GM18517 (cell line): ENCODE measurements around the gene EML4.
"Not testable (repeated sequence)": the region's sequence is repeated elsewhere in the genome, so short reads cannot be mapped to it uniquely, and the experiment has no call there.

Source experiments
- ATAC-seq: cut with Tn5 transposase; IDR thresholded peaks from one replicate; pipeline ENCODE4 v1.9.1; 2021; ENCODE audit warnings: mild to moderate bottlenecking, moderate library complexity; ENCODE audit not compliant: unreplicated experiment

The EML4 gene, protein sequence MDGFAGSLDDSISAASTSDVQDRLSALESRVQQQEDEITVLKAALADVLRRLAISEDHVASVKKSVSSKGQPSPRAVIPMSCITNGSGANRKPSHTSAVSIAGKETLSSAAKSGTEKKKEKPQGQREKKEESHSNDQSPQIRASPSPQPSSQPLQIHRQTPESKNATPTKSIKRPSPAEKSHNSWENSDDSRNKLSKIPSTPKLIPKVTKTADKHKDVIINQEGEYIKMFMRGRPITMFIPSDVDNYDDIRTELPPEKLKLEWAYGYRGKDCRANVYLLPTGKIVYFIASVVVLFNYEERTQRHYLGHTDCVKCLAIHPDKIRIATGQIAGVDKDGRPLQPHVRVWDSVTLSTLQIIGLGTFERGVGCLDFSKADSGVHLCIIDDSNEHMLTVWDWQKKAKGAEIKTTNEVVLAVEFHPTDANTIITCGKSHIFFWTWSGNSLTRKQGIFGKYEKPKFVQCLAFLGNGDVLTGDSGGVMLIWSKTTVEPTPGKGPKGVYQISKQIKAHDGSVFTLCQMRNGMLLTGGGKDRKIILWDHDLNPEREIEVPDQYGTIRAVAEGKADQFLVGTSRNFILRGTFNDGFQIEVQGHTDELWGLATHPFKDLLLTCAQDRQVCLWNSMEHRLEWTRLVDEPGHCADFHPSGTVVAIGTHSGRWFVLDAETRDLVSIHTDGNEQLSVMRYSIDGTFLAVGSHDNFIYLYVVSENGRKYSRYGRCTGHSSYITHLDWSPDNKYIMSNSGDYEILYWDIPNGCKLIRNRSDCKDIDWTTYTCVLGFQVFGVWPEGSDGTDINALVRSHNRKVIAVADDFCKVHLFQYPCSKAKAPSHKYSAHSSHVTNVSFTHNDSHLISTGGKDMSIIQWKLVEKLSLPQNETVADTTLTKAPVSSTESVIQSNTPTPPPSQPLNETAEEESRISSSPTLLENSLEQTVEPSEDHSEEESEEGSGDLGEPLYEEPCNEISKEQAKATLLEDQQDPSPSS

DNA sequence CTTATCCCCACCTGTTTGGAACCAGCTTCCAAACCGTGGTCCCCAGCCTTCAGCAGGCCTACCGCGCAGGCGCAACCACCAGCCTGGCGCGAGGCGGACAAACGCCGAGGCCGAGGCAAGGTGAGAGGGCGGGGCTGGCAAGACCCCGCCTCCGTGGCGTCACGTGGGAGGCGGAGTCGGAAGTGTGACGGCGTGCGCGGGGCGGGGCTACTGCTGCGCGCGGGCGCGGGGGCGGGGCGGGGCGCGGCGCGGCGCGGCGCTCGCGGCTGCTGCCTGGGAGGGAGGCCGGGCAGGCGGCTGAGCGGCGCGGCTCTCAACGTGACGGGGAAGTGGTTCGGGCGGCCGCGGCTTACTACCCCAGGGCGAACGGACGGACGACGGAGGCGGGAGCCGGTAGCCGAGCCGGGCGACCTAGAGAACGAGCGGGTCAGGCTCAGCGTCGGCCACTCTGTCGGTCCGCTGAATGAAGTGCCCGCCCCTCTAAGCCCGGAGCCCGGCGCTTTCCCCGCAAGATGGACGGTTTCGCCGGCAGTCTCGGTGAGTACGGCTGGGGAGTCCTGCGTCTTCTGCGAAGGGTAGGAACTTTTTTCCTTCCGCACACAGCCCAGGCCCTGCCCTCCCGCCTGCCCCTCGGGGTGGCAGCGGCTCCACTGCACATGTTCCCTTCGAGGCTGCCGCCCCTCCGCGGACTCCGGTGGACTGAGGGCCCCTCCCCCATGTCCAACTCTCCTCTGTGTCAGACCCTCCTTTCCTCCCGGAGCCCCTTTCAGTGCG lies at the start of gene EML4:
TSS of gene EML4 (plus strand) at position 254 of the 774 bp plus-strand sequence. CDS start at position 513, 259 bp downstream.
- ATAC-seq, result peak; percentile 82

DNA sequence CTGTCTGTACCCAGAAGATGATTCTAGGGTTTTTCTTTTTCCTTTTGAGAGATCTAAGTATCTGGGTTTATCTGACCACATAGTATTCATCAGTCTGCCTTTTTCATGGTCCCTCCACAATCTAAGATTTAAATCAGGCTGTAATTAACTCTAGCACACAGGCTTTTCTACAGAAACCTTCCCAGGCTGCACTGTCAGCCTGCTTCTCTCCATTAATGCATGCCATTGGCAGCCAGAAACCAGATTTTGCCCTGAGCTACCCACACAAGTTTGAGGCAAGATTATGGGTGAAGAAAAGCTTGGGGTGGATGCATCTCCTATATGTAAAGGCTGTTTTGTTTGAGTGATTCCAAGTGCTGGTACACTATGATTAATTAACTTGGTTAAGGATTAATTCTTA lies 45.7 kb upstream of the EML4 start:
- ATAC-seq, result no peak

DNA sequence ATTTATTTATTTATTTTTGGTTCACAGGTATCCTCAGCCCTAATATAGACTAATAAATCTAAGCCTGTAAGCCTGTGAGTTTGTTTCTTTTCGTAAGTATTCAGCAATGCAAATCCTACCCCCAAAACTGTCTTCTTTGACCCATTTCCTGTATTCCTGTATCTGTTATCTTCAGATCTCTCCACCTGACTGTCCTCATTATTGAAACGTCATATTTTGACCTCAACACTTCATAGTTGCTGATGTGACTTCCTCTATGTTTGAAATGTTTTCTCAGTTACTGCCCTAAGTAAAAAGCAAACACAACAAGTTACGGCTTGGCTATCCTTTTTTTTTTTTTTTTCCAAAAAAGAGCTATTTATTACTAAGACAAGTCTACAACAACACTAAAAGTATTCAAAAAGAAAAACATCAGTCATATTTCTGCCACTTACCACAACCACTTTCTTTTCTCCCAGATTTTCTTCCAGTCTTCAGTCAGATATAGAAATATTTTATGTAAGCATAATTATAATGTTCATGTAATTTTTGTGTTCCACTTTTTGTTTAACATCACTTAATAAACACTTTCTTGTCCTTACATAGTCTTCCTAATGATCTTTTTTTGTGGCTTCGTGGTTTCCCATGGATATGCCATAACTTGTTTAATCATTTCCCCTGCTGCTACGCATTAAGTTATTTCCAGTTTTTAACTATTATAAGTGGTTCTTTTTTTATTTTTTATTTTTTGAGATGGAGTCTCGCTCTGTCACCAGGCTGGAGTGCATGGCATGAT lies 45.0 kb upstream of the EML4 start:
- peak; percentile 63 for ATAC-seq

DNA sequence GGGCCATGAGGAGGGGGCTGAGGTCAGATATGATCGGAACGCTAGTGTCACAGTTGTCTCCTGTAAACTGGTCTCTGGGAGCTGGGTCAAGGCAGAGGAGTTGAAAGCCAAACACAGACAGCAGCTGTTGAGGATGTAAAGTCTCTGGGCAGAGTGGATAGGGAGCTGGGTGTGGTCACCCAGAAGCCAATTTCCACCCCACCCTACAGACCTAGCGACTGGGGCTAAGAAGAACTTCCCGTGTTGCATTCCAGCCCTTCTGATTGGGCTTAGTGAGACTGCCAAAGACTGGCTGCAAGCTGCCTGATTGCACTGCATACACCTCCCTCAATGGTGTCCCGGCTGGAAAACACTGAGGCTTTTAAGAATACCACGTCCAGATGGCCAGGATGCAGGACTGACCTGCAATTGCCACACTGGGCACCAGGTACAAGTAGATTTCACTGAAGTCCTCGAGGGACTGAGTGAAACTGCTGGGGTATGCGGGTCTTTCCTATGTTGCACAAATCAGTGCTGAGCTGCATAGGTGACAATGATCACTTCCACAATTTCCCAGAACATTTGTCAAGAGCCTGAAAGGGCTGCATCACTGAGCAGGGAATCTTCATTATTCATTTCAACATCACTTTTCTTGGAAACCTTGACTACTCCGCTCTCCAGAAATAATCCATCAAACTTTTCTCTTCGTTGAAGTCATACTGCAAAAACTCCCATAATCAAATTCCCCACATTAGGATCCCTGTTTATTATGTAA lies 43.1 kb upstream of the EML4 start:
- no peak for ATAC-seq

DNA sequence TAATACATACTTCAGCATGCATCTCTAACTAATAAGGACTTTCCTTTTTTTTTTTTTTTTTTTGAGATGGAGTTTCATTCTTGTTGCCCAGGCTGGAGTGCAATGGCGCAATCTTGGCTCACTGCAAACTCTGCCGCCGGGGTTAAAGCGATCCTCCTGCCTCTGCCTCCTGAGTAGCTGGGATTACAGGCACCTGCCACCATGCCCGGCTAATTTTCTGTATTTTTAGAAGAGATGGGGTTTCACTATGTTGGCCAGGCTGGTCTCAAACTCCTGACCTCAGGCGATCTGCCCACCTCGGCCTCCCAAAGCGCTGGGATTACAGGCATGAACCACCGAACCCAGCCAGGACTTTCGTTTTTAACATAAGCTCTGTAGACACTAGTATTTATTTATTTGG lies 42.3 kb upstream of the EML4 start:
- ATAC-seq, result not testable (repeated sequence)

DNA sequence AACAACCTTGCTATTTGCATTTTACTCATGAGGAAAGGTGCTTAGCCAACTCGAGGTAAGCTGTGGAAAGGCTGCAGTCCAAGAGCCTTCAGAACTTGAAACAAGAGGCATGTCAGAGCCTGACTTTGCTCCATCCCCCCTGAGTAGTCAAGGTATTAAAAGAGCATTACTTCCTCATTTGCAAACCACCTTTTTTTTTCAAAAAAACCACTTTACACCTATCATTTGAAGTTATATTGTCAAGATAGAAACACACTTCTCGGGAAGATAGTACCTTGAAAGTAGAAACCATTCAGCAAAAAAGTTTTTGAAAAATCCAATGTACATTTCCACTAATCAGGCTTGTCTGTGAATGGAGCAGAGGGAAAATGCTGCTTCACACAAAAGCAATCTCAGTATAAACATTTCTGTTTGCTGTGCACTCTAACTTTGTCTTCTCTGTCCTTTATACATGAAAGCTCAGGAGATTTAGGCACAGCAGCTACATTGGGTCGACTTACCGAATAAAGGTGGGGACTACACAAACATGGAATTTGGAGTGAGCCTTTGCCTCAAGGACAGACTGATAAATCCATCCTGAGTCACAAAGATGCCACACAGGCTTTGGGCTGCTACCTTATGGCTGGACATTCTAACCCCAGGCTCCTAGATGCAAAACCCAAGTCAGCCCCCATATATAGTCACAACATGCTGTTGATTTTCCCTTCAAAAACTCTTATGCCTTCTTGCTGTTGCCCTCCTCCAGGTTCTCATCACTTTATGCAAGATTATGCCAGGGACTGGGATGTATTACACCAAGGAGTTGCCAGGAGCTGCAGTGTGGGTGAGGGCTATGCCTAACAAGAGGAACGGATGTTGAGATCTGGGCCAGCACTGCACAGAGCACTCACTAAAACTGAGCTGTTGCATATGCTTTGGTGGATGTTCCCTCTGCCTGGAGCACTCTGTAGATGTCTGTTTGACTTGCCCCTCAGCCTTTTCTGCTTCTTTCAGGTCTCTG lies 41.4 kb upstream of the EML4 start:
- peak; percentile 69 for ATAC-seq

DNA sequence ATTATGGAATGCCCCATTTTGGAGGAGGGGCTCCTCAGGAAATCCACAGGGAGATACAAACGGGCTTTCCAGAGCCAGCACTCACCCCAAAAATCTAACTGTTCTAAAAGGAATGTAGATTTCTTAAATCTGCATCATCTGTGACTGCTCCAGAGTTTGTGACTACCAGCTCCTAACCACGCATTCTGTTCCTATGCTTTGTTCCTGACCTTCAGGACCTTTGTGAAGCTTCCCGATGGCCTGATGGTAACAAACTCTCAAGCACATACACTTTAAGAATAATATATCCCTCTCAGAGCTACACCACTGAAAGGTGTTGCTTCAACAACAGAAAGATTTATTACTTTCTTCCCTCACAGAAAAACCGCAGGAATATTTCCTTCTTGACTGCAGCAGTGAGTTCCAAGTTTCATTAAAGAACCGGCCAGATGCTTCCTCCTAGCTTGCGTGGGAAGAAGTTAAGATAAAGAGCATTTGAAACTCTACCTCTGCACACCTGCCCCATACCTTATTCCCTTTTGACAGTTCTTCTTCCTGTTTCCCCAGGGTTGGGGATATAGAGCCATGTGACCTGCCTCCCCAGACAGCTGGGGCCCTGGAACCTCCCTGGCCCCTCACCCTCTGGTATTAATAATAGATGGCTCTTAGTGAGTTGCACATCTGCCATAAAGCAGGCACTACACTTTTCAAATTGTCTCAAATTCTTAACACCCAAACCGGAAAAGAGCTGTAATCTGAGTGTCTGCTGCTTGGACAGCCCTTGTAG lies 40.2 kb upstream of the EML4 start:
- no peak for ATAC-seq

DNA sequence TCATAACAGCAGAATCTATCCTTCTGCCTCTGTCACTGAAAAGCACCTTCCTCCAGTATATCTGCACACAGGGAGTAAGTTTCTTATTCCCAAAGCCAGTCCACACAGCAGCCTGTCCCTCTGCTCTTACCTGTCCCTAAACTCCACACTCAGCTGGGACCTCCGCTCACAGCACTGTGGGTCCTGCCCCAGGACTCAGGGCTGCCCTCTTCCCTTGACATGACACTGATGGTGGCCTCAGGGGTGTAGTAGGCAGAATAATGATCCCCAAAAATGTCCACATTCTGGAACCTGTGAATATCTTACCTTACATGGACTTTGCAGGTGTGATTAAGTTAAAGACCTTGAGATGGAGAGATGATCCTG lies 39.7 kb upstream of the EML4 start:
- no peak for ATAC-seq

DNA sequence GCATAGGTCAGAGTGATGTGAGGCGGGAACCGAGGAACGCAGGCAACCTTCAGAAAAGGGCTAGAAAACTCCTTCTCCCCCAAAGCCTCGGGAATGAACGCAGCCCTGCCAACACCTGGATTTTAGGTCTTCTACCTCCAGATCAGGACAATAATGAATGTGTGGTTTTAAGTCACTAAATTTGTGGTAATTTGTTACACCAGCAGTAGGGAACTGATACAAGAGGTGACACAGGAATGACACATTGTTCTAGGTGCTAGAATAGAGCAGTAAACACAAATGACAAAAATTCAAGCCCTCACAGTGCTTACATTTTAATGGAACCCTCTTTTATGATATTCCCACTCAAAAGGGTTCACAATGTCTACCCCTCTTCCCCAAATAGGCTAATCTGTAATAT lies 39.2 kb upstream of the EML4 start:
- no peak for ATAC-seq

DNA sequence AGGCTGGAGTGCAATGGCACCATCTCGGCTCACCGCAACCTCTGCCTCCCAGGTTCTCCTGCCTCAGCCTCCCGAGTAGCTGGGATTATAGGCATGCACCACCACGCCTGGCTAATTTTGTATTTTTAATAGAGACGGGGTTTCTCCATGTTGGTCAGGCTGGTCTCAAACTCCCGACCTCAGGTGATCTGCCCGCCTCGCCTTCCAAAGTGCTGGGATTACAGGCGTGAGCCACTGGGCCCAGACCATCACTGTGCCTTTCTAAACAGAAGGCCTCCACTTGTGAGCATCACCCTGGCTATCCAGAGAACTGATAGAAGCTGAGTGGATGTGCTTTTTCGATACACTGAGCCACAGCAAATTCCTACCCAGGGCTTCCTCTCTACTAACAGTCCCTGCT lies 38.3 kb upstream of the EML4 start:
- ATAC-seq, result not testable (repeated sequence)

DNA sequence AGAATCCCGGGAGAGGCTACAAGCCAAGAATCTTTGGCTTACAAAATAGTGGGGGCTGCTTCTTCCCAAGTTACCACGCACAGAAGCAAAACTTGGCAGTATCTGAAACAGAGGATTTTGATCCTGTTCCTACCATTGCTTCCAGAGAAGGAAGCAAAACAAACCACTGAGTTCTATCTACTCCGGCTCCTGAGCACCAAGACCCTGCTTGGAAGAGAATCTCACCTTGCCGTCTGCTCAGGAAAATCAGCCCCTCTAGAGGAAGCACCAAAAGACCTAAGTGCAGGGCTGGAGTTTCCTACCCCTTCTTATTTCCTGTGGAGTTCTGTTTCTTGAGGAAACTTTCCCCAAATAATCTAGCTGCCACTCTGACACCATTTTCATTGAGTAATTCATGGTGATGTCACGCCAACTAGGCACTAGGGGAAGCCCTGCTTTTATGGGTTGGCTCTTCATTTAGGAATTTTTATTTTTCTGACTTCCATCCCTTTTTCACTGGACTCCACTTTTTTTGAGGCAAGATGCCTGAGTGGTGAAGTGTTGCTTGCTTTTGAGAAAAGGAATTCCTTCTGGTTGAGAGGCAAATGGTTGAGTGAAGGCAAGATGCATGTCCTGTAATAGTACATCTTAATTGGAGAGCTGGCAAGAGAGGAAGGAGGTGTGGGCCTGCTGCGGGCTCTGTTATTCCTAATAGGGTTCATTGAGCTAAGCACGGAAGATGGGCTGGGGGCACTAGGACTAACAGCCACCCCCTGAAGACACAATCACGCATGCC lies 36.8 kb upstream of the EML4 start:
- ATAC-seq, result no peak

DNA sequence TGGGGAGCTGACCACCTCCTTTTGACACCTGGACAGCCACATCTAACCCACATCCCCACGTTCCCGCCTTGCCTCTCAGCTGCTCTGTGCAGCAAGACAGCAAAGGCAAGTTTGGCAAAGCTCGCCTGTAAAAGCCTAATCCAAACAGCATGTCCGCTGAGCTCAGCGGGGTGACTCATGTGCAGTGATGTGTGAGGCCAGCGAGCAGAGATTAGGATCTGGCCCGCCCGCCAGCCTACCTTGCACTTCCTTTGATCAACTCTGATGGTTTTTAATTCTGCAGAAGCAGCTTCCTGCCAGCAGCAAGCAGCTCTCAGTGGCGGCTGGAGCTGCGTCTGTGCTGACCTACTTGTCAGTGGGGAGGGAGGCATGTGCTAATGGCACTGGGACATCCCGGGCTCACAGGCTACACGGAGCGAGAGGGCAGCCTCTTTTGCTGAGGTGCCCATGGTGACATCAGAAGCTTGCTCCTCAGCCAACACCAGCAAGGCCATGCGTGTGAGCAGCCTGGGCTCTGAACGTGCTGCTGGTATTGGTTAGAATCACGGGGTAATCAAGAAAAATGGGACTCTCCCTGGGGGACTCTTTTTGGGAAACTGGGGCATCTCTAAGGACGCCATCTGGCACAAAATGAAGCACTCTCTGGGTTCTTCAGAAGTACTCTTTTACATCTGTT lies 36.0 kb upstream of the EML4 start:
- peak; percentile 73 for ATAC-seq

DNA sequence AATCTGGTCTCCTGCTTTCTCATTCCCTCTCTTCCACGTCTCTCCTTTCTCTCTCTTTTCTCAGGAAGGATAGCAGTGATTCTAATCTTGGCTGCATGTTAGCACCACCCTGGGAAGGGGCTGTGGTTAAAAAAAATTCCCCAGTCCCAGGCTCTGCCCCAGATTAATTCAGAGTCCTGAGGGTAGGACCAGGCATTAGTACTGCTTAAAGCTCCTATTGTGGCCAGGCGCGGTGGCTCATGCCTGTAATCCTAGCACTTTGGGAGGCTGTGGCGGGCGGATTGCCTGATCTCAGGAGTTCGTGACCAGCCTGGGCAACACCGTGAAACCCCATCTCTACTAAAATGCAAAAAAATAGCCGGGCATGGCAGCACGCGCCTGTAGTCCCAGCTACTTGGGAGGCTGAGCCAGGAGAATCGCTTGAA lies 35.4 kb upstream of the EML4 start:
- ATAC-seq, result no peak

DNA sequence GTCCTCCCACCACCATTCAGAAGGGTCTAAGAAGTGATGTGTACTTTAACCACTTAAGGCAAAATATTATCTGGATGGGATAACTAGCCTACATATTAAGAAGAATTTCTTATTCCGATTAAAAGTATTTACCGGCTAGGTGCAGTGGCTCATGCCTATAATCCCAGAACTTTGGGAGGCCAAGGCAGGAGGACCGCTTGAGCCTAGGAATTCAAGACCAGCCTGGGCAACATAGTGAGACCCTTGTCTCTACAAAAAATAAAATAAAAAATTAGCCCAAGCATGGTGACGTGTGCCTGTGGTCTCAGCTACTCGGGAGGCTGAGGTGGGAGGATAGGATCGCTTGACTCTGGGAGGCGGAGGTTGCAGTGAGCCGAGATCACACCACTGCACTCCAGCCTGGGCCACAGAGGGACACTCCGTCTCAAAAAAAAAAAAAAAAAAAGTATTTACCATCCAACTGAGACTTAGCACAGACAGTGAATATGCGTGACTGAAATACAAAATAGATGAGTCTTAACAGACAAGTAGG lies 34.7 kb upstream of the EML4 start:
- ATAC-seq, result not testable (repeated sequence)

DNA sequence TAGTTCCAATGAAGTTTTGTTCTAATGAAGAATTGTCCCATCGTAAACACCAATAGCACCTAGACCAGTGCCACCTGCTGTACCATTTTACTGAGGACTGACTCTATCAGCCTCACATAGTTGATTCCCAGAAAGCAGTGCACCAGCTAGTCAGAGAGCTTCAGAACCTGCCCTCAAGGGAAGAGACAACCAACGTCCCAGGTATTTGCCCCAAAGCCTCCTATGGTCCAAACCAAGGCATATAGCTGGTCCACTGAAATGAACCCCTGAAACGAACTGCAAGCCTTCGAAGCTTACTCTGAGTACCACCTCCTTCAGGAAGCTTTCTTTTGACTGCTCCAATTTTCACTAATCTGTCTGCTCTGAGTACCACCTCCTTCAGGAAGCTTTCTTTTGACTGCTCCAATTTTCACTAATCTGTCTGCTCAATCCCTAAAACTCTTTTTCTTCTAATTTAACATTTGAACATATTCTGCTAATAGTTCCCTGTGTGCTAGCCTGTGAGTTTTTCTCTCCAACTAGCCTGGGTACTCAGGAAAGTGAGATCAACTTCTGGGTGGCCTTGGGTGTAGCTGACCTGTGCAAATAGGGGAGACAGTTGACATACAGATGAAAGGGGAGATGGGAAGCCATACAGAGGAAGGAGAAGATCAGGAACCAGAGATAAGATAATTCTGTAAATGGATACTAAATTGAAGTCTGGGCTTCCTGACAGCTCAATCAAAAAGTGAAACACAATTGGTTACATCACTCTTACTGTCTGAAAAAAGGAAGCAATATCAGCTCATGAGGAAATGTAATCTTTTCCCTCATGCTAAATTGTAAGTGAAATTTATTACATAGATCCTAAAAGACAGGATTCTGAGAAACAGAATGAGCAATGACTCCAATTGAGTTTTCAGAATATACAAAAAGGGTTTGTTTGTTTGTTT lies 33.5 kb upstream of the EML4 start:
- no peak for ATAC-seq
